ENCODE data around the gene JMJD1C.
"Not testable (repeated sequence)": the region's sequence is repeated elsewhere in the genome, so short reads cannot be mapped to it uniquely, and the experiment has no call there.

The JMJD1C gene

GRCh38 chr10:63238501-63238900 is 227.3 kb downstream of the JMJD1C start:
- TF ChIP-seq CTCF (IDR thresholded peaks at IDR 0.05; ENCODE audit: low read depth, low read length), result no peak
- no peak overlapping the region for H3K4me3 ChIP-seq (ENCODE audit: low read depth, low read length)

- TF ChIP-seq CTCF (IDR thresholded peaks at IDR 0.05; ENCODE audit: low read depth, low read length), result no peak
- H3K4me3 ChIP-seq (ENCODE audit: low read depth, low read length), result no peak overlapping the region
Measured at GRCh38 chr10:63237396-63237795, 228.4 kb downstream of the JMJD1C start.

GRCh38 chr10:63236113-63236935 is 229.5 kb downstream of the JMJD1C start:
- H3K4me3 ChIP-seq (ENCODE audit: low read depth, low read length), result no peak overlapping the region
- no peak for TF ChIP-seq CTCF (IDR thresholded peaks at IDR 0.05; ENCODE audit: low read depth, low read length)

DNA sequence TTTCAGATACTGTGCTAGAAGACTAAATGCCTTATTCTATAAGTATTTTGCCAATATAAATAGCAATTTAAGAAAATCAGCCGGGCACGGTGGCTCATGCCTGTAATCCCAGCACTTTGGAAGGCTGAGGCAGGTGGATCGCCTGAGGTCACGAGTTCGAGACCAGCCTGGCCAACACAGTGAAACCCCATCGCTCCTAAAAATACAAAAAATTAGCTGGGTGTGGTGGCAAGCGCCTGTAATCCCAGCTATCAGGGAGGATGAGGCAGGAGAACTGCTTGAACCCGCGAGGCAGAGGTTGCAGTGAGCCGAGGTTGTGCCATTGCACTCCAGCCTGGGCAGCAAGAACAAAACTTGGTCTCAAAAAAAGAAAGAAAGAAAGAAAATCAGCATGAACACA is 230.6 kb downstream of the JMJD1C start:
- H3K4me3 ChIP-seq (ENCODE audit: low read depth, low read length), result not testable (repeated sequence)

DNA sequence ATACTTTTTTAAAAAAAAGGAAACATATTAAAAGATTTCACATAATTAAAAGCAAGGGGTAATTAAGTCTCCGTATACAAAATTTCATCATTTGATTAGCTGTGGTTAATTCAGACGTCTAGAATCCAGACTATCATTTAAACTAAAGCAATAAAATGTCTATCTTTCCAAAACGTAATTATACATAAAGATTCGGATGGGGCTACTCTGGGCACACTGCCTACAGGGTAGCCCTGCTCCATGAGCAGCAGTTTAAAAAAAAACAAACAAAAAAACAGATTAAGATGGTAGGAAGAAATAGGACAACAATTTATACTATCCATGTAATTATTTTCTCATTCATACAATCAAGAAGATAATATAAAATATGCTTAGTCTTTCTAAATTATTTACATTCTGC is 236.6 kb downstream of the JMJD1C start:
- no peak overlapping the region for H3K4me3 ChIP-seq (ENCODE audit: low read depth, low read length)
- TF ChIP-seq CTCF (IDR thresholded peaks at IDR 0.05; ENCODE audit: low read depth, low read length), result no peak

GRCh38 chr10:63228237-63228636 is 237.5 kb downstream of the JMJD1C start:
- no peak for TF ChIP-seq CTCF (IDR thresholded peaks at IDR 0.05; ENCODE audit: low read depth, low read length)
- no peak overlapping the region for H3K4me3 ChIP-seq (ENCODE audit: low read depth, low read length)

- no peak overlapping the region for H3K4me3 ChIP-seq (ENCODE audit: low read depth, low read length)
- no peak for TF ChIP-seq CTCF (IDR thresholded peaks at IDR 0.05; ENCODE audit: low read depth, low read length)
Measured at GRCh38 chr10:63227207-63227895, 238.4 kb downstream of the JMJD1C start.
